Airway epithelial cell (primary cell): ENCODE results near the gene MORC3. TPM values are rescaled to one million over a fixed set of nuclear protein-coding genes. Genes with fewer than 3 reads are reported as not detected.

Source experiments
- total RNA-seq: library from RNA; depleted of rRNA; stranded (reverse); fragments of >200 nt; gene quantifications from 2 replicates; pipeline ENCODE4 v1.2.3, GENCODE V29; 2015

Gene MORC3
- 19.2 and 25.5 TPM in 2 replicates for total RNA-seq

DNA sequence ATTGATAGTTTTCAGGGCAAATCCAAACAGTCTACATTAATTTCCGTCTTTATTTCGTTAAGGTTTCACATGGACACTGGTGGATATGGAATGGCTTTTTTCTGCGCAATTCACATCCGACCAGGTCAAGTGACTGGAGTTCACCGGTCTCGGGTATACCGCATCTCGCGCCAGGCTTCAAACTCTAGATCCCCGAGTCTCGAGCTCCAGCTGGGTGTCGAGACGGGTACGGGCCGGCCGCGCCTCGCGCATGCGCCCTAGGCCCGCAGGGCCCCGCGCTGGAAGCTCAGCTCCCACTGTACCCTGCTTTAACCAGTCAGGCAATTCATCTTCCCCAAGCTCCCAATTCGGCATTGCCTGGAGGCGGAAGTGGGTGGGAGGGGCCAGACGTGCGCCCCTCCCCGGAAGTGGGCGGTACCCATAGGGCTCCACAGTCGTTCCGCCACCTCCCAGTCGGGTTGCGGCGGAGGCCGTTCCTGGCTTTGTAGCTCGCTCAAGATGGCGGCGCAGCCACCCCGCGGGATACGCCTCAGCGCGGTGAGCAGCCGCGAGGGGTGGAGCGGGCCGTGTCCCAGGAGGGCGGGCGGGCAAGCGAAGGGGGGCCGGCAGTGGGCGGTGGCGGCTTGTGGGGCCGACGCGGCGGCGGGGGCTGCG, at the start of gene MORC3:
TSS of gene MORC3 (plus strand) at position 431 of the 654 bp plus-strand sequence. CDS start at position 499, 68 bp downstream.

GRCh38 chr21:36385233-36386030, 65.4 kb downstream of the MORC3 start, which contains the start of gene CHAF1B:
TSS of gene CHAF1B (plus strand) at chr21:36385392. CDS start at chr21:36386137, 745 bp downstream.

Other genes starting within 250 kb of the MORC3 start
- 8.3 and 12.8 TPM in 2 replicates for gene CBR3, start 185.1 kb upstream of the MORC3 start, total RNA-seq
- gene DOP1B, start 163.4 kb upstream of the MORC3 start, total RNA-seq = 6.3 and 9.9 TPM in 2 replicates
- 5.9 and 9.6 TPM in 2 replicates for gene CHAF1B, start 65.2 kb downstream of the MORC3 start, total RNA-seq
- gene CLDN14, start 159.9 kb downstream of the MORC3 start, total RNA-seq = not detected in 2 replicates